OCI-LY7 (cell line): Measurements from ENCODE around the gene AP3M1.

Source experiments
- EZH2phosphoT487 ChIP-seq: fragments of 200-600 bp; sonication (generic); IDR thresholded peaks from 2 replicates; pipeline ENCODE4 v1.6.1; 2018; ENCODE audit warnings: low read depth, borderline replicate concordance, mild to moderate bottlenecking, mixed run types, antibody characterized with exemption, low read length, moderate library complexity, mixed read lengths
- TF ChIP-seq, protein P1 (sequence below): fragments of 200-600 bp; sonication (generic); conservative IDR thresholded peaks from 2 replicates; pipeline ENCODE4 v1.5.1; 2014; ENCODE audit warnings: mild to moderate bottlenecking, antibody characterized with exemption, low read length, moderate library complexity, mixed read lengths

DNA sequence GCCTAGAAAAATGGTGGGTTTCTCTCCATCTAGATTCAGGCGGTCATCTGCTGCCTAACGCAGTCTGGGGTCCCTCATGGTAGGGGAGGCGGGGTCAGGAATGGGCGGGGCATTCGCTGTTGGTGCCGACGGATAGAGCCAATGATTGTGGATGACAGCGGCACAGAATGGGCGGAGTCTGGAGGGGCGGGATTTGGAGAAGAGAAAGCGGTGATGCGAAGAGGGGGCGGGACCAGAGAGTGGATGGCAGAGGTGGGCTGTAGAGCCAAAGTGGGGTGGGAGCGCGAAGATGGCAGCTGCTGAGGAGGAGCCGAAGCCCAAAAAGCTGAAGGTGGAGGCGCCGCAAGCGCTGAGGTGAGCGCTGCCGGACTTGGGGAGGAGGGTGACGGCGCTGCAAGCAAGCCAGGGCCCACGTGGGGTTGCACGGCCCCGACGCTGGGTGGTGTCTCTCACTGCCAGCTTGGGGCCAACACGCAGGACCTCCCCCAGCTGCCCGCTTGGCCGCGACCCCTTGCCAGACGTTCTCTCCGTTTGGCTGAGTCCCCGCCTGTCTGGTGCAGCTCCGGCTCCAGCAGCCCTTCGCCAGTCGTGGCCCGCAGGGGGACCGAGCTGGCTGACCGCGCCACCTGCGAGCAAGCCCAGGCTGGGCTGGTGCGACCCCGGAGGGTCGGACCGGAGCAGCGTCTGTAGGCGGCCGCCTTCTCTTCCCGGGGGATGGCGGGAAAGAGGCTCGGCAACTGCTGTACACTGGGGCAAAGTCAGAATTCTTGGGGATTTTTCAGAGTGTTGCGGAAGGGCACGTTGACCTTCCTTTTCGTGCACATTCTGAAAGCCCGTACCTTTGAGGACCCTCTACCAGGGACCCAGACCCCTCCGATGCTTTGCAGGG lies 606 bp upstream of the AP3M1 start, which contains the start of gene ADK:
- no peak for TF ChIP-seq EZH2phosphoT487
- TF ChIP-seq, protein P1, sequence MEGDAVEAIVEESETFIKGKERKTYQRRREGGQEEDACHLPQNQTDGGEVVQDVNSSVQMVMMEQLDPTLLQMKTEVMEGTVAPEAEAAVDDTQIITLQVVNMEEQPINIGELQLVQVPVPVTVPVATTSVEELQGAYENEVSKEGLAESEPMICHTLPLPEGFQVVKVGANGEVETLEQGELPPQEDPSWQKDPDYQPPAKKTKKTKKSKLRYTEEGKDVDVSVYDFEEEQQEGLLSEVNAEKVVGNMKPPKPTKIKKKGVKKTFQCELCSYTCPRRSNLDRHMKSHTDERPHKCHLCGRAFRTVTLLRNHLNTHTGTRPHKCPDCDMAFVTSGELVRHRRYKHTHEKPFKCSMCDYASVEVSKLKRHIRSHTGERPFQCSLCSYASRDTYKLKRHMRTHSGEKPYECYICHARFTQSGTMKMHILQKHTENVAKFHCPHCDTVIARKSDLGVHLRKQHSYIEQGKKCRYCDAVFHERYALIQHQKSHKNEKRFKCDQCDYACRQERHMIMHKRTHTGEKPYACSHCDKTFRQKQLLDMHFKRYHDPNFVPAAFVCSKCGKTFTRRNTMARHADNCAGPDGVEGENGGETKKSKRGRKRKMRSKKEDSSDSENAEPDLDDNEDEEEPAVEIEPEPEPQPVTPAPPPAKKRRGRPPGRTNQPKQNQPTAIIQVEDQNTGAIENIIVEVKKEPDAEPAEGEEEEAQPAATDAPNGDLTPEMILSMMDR = peak; percentile 61
